ENCODE results near the gene MACROD2. TPM values are rescaled to one million over a fixed set of nuclear protein-coding genes. Genes with fewer than 3 reads are reported as not detected.

Gene MACROD2
- total and polyA plus RNA-seq, 4 donors: 0.66 to 10.5 (median 3.3) TPM

DNA sequence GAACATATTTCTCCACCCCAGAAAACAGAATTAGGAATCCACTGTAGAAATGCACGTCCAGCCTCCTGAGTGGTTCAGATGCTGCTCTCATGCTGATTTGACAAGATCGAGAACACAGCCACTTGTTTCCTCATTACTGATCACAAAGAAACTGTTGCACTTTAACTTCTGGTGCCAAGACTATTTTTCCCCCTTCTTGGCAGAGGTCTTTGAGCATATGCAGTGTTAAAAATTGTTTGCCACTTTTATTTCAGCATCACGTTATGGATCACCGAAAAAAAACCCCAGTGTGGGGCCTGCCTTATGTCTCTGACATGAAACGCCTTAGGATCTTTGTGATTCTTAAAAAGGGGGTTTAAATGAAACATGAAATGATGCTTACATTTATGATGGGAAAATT, 1511.0 kb downstream of the MACROD2 start:
- Histone ChIP-seq H3K27me3 (ENCODE audit: control insufficient read depth in 4 of 4, insufficient read depth in 4 of 4, low read length in 3 of 4) (no peaks in the 10 kb centered on the region), H3K27ac (ENCODE audit: low read depth in 1 of 2, low read length in 2 of 2) (no peak overlapping the region), H3K9me3 (ENCODE audit: control insufficient read depth in 4 of 4, low read length in 3 of 4) (peaks cover 0 to 2% (median 0%) of the 10 kb centered on the region in 4 donors), H3K4me1 (ENCODE audit: control insufficient read depth in 4 of 4, insufficient read depth in 4 of 4, low read length in 3 of 4) (no peaks in the 10 kb centered on the region), H3K36me3 (ENCODE audit: control insufficient read depth in 4 of 4, insufficient read depth in 3 of 4, low read depth in 1 of 4, low read length in 3 of 4) (no peaks in the 10 kb centered on the region), H3K9ac (ENCODE audit: low read depth in 1 of 2, low read length in 2 of 2) (no peak overlapping the region), H3K4me3 (ENCODE audit: low read depth in 1 of 3, low read length in 3 of 3) (no peak overlapping the region)
- no peak for DNase-seq (ENCODE audit: low spot score)
- WGBS: 85% methylated on average over 5 of the region's 5 CpGs
- no peak for TF ChIP-seq ATF3 (IDR thresholded peaks at IDR 0.05)
- TF ChIP-seq FOXA1 (IDR thresholded peaks at IDR 0.05): no peak
- TF ChIP-seq FOXA2 (IDR thresholded peaks at IDR 0.05): no peak
- TF ChIP-seq CTCF (IDR thresholded peaks at IDR 0.05; ENCODE audit: low read depth, low read length, missing input control): no peak
- TF ChIP-seq, protein P1, sequence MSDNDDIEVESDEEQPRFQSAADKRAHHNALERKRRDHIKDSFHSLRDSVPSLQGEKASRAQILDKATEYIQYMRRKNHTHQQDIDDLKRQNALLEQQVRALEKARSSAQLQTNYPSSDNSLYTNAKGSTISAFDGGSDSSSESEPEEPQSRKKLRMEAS (IDR thresholded peaks at IDR 0.05): no peak

DNA sequence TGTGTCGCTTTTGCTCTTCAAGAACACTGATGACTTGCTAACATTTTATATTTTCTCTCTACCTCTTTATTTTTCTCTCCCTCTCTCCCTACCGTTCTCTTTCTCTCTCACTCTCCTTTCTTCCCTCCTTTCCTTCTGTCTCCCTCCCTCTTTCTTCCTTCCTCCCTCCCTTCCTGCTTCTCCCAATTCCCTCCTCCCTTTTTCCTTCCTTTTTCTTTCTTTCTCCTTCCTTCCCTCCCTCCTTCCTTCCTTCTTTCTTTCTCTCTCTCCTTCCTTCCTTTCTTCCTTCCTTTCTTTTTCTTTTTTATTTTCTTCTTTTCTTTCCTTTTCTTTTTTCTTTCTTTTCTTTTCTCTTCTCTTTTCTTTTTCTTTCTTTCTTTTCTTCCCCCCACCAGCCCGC, 1511.8 kb downstream of the MACROD2 start:
- Histone ChIP-seq H3K4me3 (ENCODE audit: low read depth in 1 of 3, low read length in 3 of 3) (no peak overlapping the region), H3K9me3 (ENCODE audit: control insufficient read depth in 4 of 4, low read length in 3 of 4) (peaks cover 0 to 2% (median 0%) of the 10 kb centered on the region in 4 donors), H3K4me1 (ENCODE audit: control insufficient read depth in 4 of 4, insufficient read depth in 4 of 4, low read length in 3 of 4) (no peaks in the 10 kb centered on the region), H3K27me3 (ENCODE audit: control insufficient read depth in 4 of 4, insufficient read depth in 4 of 4, low read length in 3 of 4) (no peaks in the 10 kb centered on the region), H3K27ac (ENCODE audit: low read depth in 1 of 2, low read length in 2 of 2) (no peak overlapping the region), H3K9ac (ENCODE audit: low read depth in 1 of 2, low read length in 2 of 2) (no peak overlapping the region), H3K36me3 (ENCODE audit: control insufficient read depth in 4 of 4, insufficient read depth in 3 of 4, low read depth in 1 of 4, low read length in 3 of 4) (no peaks in the 10 kb centered on the region)
- DNase-seq (ENCODE audit: low spot score): no peak
- 92% methylated on average over 3 of the region's 3 CpGs for WGBS
- no peak for TF ChIP-seq NR2F2 (IDR thresholded peaks at IDR 0.05)
- no peak for TF ChIP-seq FOXA1 (IDR thresholded peaks at IDR 0.05)

- no peak overlapping the region for H3K27ac ChIP-seq (ENCODE audit: low read depth in 1 of 2, low read length in 2 of 2)
- H3K36me3 ChIP-seq (ENCODE audit: control insufficient read depth in 4 of 4, insufficient read depth in 3 of 4, low read depth in 1 of 4, low read length in 3 of 4): no peaks in the 10 kb centered on the region
- H3K4me3 ChIP-seq (ENCODE audit: low read depth in 1 of 3, low read length in 3 of 3): no peak overlapping the region
- 94% methylated on average over 1 of the region's 1 CpG for WGBS
- no peak for DNase-seq (ENCODE audit: low spot score)
- peaks cover 0 to 2% (median 0%) of the 10 kb centered on the region in 4 donors for H3K9me3 ChIP-seq (ENCODE audit: control insufficient read depth in 4 of 4, low read length in 3 of 4)
- no peaks in the 10 kb centered on the region for H3K4me1 ChIP-seq (ENCODE audit: control insufficient read depth in 4 of 4, insufficient read depth in 4 of 4, low read length in 3 of 4)
- no peak for TF ChIP-seq ATF3 (IDR thresholded peaks at IDR 0.05)
- no peak for TF ChIP-seq HNF4G (IDR thresholded peaks at IDR 0.05)
- TF ChIP-seq FOXA2 (IDR thresholded peaks at IDR 0.05): no peak
- no peak overlapping the region for H3K9ac ChIP-seq (ENCODE audit: low read depth in 1 of 2, low read length in 2 of 2)
- H3K27me3 ChIP-seq (ENCODE audit: control insufficient read depth in 4 of 4, insufficient read depth in 4 of 4, low read length in 3 of 4): no peaks in the 10 kb centered on the region
Measured at GRCh38 chr20:15511551-15511950, 1516.2 kb downstream of the MACROD2 start.

GRCh38 chr20:15512916-15513315, 1517.6 kb downstream of the MACROD2 start:
- H3K4me1 ChIP-seq (ENCODE audit: control insufficient read depth in 4 of 4, insufficient read depth in 4 of 4, low read length in 3 of 4): no peaks in the 10 kb centered on the region
- no peak for DNase-seq (ENCODE audit: low spot score)
- no peaks in the 10 kb centered on the region for H3K27me3 ChIP-seq (ENCODE audit: control insufficient read depth in 4 of 4, insufficient read depth in 4 of 4, low read length in 3 of 4)
- WGBS: 67% methylated on average over 5 of the region's 5 CpGs
- no peak overlapping the region for H3K9ac ChIP-seq (ENCODE audit: low read depth in 1 of 2, low read length in 2 of 2)
- H3K9me3 ChIP-seq (ENCODE audit: control insufficient read depth in 4 of 4, low read length in 3 of 4): peaks cover 0 to 2% (median 0%) of the 10 kb centered on the region in 4 donors
- no peak overlapping the region for H3K27ac ChIP-seq (ENCODE audit: low read depth in 1 of 2, low read length in 2 of 2)
- H3K36me3 ChIP-seq (ENCODE audit: control insufficient read depth in 4 of 4, insufficient read depth in 3 of 4, low read depth in 1 of 4, low read length in 3 of 4): no peaks in the 10 kb centered on the region
- no peak overlapping the region for H3K4me3 ChIP-seq (ENCODE audit: low read depth in 1 of 3, low read length in 3 of 3)
- TF ChIP-seq FOXA1 (IDR thresholded peaks at IDR 0.05) (no peak), ATF3 (IDR thresholded peaks at IDR 0.05) (no peak), GABPA (IDR thresholded peaks at IDR 0.05 in 1 of 2, conservative IDR thresholded peaks at IDR 0.05 in 1 of 2) (no peak), SP1 (IDR thresholded peaks at IDR 0.05) (no peak), REST (IDR thresholded peaks at IDR 0.05) (no peak), FOXA2 (IDR thresholded peaks at IDR 0.05) (no peak), JUND (IDR thresholded peaks at IDR 0.05) (no peak), HNF4G (IDR thresholded peaks at IDR 0.05) (no peak), EGR1 (IDR thresholded peaks at IDR 0.05; ENCODE audit: low read depth in 2 of 2) (no peak), NR2F2 (IDR thresholded peaks at IDR 0.05) (no peak), TAF1 (conservative IDR thresholded peaks at IDR 0.05) (no peak), RXRA (IDR thresholded peaks at IDR 0.05) (no peak)
- TF ChIP-seq, protein P1 (IDR thresholded peaks at IDR 0.05): no peak

Measured in liver (tissue), 9 donors.